Measurements from ENCODE around the gene CD2BP2.

Gene CD2BP2

DNA sequence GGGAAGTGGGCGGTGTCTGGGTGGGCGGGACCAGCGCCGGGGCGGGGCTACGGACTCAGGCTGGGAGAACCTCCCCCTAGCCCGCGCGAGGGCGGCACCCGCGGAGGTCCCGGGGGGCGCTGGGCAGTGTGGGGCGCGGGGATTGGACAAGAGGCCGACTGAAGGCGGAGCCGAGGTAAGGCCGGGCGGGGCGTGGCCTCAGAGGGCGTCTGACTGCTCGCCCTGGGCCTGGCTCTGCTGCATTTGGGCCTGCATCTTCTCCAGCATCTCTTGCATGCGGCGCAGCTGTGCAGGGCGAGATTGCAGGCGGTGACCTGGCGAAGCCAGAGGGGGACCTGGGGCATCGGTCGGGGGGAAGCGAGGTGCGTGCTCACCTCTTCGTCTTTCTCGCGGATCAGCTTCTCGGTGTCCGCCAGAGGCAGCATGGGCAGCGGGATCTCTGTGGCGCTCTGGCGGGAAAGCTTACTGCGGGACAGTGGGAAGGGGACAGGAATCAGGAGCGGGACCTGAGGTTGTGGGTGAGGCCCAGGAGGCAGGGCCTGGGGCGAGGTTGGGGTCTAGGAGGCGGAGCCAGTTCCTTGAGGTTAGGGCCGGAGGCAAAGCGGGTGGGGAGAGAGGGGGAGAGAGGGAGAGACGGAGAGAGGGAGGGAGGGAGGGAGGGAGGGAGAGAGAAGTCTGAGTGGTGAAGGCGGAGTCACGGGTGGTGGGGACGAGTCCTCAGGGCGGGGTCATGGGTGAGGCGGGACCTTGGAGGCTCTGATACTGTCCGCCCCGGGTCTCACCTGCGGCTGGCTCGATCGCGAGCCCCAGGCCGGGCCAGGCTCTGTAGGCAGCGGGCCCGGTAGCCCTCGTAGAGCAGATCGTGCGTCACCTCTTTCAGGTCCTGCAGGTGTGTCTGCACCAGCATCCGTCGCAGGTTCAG is 23.4 kb upstream of the CD2BP2 start:
- DNase-seq = peak; percentile 98

DNA sequence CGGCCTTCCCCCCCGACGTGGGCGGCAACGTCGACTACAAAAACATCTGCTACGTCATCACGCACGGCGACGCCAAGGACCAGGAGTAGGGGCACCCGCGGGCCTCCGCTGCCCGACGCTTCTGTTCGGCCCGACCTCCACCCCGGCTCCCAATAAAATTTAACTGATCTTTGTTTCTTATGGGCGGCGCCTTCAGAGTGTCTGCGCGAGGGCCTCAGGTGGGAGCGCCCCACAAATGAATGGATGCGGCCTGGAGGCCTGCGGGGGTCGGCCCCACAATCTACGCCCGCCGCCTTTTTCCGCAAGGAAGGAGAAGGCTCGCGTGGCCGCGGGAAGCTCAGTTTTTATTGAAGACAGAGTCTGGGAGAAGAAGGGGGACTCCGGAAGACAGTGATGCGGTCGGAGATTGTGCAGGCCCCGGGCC is 22.7 kb upstream of the CD2BP2 start:
- DNase-seq = peak; percentile 91

DNA sequence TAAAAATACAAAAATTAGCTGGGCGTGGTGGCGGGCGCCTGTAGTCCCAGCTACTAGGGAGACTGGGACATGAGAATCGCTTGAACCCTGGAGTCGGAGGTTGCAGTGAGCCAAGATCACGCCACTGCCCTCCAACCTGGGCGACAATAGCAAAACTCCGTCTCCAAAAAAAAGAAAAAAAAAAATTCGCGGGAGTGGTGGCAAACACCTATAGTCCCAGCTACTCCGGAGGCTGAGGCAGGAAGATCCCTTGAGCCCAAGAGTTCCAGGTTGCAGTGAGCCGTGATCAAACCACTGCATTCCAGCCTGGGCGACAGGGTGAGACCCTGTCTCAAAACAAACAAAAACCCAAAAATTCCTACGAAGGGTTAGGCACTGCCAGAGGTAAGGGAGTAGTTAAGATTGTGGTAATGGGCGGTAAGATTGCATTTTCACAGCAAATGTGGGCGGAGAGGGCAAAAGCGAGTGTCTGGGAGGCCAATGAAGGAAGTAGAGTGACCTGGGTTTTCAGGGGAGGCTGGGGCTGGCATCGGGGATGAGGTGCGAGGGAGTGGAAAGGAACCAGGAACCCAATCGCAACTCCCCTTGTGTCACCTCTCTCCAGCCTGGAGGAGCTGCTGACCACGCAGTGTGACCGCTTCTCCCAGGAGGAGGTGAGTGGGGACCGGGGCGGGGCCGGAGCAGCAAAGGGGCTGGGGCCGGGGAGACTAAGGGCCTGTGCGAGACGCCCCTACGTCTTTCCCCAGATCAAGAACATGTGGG is 22.1 kb upstream of the CD2BP2 start:
- DNase-seq = no peak

- DNase-seq = no peak
These were observed 21.4 kb upstream of the CD2BP2 start for GRCh38 chr16:30376461-30376902.

- no peak for DNase-seq
These were observed 20.8 kb upstream of the CD2BP2 start for GRCh38 chr16:30375864-30376263.

- DNase-seq = no peak
These were observed 19.4 kb upstream of the CD2BP2 start, which contains the start of gene MYL11 for GRCh38 chr16:30374538-30374937. MYL11 (plus strand) TSS chr16:30374802; CDS start chr16:30374858, 56 bp downstream.

DNA sequence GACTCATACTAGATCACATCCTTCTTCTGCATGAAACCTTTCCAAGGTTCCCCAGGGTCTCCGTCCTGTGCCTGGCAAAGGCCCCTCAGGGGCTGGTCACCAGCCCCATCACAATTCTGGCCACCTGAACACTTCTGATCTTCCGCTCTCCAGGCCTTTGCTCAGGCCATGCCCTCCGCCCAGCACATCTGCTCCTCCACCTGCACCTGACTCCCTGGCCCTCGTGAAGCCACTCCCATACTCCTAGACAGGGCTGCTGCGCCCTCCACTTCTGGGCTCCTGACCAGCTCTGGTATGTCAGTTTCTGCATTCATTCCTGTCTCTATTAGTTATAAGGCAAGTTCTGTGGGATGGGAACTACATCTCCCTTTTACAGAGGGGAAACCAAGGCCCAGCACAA is 17.6 kb upstream of the CD2BP2 start:
- no peak for DNase-seq

DNA sequence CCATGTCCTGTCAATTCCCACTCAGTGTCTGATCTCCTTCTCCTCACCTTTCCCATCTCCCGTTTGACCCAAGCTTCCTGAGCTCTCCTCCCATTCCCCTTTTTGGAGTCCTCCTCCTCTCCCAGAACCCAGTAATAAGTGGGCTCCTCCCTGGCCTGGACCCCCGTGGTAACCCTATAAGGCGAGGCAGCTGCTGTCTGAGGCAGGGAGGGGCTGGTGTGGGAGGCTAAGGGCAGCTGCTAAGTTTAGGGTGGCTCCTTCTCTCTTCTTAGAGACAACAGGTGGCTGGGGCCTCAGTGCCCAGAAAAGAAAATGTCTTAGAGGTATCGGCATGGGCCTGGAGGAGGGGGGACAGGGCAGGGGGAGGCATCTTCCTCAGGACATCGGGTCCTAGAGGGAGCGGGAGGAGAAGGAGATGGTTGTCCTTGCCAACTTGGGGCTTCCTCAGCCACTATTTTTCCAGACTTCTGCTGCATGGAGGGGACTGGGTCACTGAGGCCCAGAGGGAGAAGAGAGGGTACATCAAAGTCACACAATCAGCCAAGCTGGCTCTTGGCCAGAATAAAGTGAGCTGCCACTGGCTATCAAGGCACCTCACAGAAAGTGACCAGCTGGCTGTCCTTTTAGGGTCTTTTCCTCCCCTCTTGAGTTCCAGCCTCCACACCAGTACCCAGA is 17.1 kb upstream of the CD2BP2 start:
- DNase-seq = no peak

- DNase-seq = no peak
These were observed 16.2 kb upstream of the CD2BP2 start for GRCh38 chr16:30371248-30371816.

- peak; percentile 100 for DNase-seq
These were observed 15.5 kb upstream of the CD2BP2 start, which contains the start of gene TBC1D10B for GRCh38 chr16:30370456-30371247. TBC1D10B (minus strand) TSS chr16:30370494; CDS start chr16:30370183, 311 bp downstream.

DNA sequence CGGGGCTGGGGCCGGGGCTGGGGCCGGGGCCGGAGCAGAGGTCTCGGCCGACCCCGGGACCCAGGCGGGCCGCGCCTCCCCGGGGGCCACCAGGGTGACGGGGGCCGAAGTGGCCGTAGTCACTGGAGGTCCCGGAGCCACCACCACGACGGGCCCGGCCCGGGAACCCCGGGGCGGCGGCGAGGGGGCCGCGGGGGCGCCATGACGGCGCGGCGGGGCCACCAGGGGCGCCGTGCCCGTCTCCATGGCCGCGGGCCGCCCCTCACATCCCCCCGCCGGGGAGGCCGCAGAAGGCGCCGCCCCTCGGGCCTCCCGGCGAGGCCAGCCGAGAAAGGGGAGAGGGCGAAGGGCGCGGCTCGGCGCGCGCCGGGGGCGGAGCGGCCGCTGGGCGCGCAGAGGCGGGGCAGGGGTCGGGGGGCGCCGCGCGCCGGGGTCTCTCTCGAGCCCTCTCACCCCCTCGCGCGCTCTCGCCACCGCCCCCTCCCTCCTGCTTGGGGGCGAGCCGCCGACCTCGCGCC is 14.9 kb upstream of the CD2BP2 start:
- no peak for DNase-seq

DNA sequence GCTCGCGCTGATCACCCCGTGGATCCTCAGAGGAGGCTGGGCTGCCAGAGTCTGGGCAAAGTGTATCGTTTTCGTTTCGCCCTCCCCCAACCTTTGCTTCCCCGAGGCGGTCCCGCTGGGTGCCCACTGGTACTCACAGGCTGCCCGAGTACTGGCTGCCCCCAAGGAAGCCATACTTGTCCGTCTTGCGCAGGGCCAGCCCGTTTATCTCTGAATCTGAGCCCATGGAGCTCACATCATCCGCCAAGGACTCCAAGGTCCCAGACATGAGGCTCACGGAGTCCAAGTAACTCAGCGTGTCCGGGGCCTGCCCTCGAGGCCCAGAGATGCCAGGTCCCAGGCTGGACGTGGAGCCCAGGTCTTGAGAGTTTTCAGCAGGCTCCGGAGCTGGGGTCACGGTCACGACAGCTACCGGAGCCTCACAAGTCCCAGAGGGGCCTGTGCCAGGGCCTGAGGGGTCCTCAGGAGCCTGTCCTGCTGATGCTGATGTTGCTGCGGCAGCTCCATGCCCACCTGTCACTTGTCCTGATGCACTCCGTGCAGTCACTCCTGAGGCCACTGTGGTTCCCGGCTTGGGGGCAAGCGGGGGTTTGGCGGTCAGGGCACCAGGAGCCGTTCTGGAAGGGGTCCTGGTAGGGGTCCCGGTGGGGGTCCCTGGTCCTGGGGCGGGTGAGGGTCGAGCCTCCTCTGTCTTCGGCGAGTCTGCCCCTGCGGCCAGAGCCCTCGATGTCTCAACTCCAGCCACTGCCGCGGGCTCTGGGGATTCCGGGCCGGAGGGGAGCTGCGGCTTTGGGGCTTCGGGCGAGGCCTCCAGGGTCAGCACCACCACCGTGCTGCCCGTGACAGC is 14.2 kb upstream of the CD2BP2 start:
- DNase-seq = no peak

GRCh38 chr16:30368792-30369090 is 13.6 kb upstream of the CD2BP2 start:
- no peak for DNase-seq

- DNase-seq = no peak
These were observed 13.1 kb upstream of the CD2BP2 start for GRCh38 chr16:30368122-30368791.

DNA sequence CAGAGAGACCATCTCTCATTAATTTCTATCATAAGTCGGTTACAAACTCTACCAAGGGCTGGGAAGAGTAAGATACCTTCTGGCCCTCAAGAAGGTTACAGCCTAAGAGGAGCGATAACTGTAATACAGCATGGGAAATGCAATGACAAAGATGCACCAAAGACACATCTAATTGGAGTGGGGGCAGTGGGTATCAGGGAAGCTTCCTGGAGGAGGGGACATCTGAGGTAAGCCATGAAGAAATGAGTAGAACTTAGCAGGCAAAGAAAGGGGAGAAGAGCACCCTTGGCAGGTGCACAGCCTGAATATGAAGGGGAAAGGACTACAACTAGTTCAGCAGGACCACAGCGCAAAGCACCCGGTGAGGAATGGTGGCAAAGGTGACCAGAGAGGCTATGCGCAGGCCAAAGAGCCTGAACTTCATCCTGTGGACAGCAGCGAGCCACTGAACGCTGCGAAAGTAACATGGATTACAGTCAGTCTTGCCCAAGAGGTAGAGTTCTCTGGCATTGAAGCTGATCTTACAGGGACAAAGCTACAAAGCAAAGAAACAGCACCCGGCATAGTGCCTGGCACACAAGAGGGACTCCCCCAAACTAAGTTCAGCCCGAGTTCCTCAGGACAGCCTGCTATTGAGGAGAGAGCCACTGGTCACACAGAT is 12.4 kb upstream of the CD2BP2 start:
- DNase-seq = no peak

DNA sequence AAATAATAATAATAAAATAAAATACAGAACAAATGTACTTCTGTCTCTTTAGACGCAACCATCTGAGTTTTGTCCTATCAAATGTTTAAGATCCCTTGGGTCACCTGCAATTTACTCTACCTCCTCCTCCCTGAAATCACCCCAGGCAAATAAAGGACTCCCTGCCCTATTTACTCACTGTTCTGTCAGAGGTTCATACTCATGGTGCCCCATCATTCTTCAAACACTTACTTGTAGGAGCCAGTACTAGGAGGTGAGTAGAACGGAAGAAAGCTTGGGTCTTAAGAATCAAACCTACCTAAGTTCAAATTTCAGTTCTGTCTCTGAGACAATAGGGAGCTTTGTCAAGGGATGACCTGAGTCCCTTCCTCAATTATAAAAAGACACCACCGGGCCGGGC is 11.4 kb upstream of the CD2BP2 start:
- no peak for DNase-seq

- DNase-seq = no peak
These were observed 10.1 kb upstream of the CD2BP2 start for GRCh38 chr16:30365200-30365599.

- no peak for DNase-seq
These were observed 6.1 kb upstream of the CD2BP2 start for GRCh38 chr16:30361180-30361579.

DNA sequence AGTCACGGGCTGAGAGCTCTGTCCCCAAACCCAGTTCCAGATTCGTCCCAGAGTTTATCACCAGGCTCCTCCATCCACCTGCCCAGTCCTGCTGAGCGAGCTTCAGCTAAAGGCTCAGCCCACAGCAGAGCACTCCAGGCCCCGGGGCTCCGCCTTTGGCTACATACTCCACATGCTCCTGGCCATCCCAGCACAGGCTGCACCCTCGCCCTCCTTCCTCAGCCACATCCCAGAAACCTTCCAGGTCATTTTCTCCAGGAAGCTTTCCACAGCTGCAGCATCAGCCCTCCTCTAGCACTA is 4.7 kb upstream of the CD2BP2 start:
- DNase-seq = no peak
